Measurements from ENCODE around the gene ABCG4.
"Not testable (repeated sequence)": the region's sequence is repeated elsewhere in the genome, so short reads cannot be mapped to it uniquely, and the experiment has no call there.

ABCG4 gene

DNA sequence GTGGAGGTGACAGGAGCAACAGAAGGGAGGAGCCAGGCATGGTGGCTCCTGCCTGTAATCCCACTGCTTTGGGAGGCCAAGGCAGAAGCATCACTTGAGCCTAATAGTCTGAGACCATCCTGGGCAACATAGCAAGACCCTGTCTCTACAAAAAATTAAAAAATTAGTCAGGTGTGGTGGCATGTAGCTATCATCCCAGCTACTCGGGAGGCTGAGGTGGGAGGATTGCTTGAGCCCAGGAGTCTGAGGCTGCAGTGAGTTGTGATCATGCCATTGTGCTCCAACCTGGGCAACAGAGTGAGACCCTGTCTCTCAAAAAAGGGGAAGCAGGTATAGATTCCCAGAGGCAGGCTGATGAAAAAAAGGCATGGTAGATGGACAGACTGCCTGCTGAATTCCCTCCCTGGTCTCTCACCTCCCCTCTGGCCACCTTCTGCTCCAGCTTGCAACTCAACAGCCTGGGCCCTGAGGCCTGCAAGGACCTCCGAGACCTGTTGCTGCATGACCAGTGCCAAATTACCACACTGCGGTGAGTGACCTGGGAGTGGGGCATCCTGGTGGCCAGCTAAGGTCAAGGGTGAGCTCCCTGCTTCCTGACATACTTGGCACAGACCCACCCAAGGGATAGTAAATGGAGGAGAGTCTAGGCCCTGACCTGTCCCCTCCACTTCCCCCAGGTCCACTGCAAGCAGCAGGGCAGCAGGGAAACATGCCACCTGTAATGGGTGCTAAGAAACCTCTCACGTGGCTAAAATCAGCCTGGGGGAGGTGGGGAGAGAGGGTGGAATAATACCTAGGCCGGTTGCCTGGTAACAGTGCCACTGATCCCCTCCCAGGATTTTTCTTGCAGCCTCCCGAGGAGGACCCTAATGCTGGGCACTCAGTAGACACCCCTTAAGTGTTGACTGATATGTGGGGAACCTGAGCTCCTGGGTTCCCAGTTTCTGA, 32.2 kb downstream of the ABCG4 start:
- in situ Hi-C loops (cut with MboI; ENCODE audit: low sequenced_read_pairs) = no loop called here

GRCh38 chr11:119181677-119182412, 33.0 kb downstream of the ABCG4 start:
- in situ Hi-C loops (cut with MboI; ENCODE audit: low sequenced_read_pairs) = no loop called here

DNA sequence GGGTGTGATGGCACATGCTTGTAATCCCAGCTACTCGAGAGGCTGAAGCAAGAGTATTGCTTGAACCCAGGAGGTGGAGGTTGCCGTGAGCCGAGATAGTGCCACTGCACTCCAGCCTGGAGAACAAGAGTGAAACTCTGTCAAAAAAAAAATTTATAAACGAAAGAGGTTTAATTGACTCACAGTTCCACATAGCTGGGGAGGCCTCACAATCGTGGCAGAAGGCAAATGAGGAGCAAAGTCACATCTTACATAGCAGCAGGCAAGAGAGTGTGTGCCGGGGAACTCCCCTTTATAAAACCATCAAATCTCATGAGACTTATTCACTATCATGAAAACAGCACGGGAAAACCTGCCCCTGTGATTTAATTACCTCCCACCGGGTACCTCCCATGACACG, 35.5 kb downstream of the ABCG4 start:
- in situ Hi-C loops (cut with MboI; ENCODE audit: low sequenced_read_pairs) = not testable (repeated sequence)

DNA sequence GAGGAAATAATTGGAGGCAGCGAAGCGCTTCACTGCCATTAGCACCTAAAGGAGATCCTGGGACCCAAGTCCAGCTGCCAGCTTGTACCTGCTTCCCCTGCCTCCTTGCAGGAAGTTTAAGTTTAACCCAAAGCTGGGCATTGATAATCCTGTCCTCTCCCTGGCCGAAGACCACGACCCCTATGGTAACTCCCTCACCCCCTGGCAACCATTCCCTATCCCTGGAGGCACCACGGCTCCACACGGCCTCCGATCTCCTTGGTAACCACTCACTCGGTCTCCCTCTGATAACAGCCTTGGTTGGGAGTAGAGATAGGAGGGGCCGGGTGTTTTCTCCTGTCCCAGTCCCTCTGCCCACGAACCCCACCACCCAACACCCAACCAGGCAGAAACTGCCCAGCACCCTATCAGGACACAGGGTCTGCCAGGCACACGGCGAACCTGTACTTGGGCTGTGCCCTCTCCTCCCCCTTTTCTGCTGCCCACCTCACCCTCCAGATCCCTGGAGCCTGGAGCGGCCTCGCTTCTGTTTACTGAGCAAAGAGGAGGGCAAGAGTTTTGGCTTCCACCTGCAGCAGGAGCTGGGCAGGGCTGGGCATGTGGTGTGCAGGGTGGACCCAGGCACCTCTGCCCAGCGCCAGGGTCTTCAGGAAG, 37.3 kb downstream of the ABCG4 start:
- in situ Hi-C loops (cut with MboI; ENCODE audit: low sequenced_read_pairs) = no loop called here

GRCh38 chr11:119187123-119187892, 38.5 kb downstream of the ABCG4 start:
- in situ Hi-C loops (cut with MboI; ENCODE audit: low sequenced_read_pairs) = no loop called here

DNA sequence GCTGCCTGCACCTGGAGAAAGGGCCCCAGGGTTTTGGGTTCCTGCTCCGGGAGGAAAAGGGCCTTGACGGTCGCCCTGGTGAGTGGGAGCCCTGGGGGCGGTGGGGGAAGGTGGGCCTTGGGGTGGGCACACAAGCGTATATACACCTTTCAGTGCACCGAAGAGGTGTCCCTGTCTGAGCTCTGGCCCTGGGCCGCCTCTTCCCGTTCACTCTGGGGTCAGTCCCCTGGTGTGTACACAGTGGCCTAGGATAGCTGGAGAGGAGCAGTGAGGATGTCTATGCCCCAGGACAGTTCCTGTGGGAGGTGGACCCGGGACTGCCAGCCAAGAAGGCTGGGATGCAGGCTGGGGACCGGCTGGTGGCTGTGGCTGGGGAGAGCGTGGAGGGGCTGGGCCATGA, 39.2 kb downstream of the ABCG4 start:
- in situ Hi-C loops (cut with MboI; ENCODE audit: low sequenced_read_pairs) = no loop called here

GRCh38 chr11:119188887-119189286, 40.0 kb downstream of the ABCG4 start:
- in situ Hi-C loops (cut with MboI; ENCODE audit: low sequenced_read_pairs) = no loop called here

GRCh38 chr11:119189393-119189792, 40.5 kb downstream of the ABCG4 start:
- in situ Hi-C loops (cut with MboI; ENCODE audit: low sequenced_read_pairs) = no loop called here

DNA sequence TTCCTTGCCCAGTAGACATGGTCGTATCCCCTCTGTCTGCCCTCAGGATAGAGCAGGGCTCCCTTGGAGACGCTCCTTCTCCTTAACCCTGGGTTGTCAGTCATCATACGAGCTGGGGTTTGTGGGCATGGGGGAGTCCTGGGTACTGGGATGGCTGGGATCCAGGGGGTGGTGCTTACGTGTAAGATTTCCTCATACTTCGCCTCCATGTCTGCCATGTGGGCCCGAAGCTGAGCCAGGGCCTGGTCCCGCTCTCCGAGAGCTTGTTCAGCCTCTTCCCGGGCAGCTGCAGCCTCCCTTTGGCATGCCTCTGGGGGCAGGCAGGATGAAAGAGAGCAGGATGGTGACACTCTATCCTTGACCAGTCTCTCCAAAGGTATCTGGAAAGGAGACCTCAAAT, 41.7 kb downstream of the ABCG4 start:
- in situ Hi-C loops (cut with MboI; ENCODE audit: low sequenced_read_pairs) = no loop called here

DNA sequence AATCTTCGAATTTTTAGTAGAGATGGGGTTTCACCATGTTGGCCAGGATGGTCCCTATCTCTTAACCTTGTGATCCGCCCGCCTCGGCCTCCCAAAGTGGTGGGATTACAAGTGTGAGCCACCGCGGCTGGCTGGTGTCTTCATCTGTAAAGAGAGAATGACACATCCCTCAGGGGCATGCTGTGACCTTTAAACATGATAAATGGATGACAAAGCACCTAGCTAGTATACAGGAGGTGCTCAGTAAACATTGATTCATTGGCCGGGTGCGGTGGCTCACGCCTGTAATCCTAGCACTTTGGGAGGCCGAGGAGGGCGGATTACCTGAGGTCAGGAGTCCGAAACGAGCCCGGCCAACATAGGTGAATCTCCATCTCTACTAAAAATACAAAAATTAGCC, 42.4 kb downstream of the ABCG4 start:
- in situ Hi-C loops (cut with MboI; ENCODE audit: low sequenced_read_pairs) = not testable (repeated sequence)

DNA sequence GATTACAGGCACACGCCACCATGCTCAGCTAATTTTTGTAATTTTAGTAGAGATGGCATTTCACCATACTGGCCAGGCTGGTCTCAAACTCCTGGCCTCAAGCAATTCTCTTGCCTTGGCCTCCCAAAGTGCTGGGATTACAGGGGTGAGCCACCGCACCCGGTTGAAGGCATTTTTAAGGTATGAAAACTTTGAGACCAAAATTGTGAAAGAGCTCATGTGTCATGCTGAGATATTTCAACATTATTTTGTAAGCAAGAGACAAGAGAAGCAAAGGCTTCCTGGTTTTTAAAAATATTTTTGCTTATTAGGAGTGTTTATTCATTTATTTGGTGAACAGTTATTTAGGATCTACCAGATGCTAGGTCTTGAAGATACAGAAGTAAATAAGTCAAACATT, 43.3 kb downstream of the ABCG4 start:
- in situ Hi-C loops (cut with MboI; ENCODE audit: low sequenced_read_pairs) = no loop called here

- in situ Hi-C loops (cut with MboI; ENCODE audit: low sequenced_read_pairs) = no loop called here
Observed at GRCh38 chr11:119193001-119193400, 44.1 kb downstream of the ABCG4 start.

- in situ Hi-C loops (cut with MboI; ENCODE audit: low sequenced_read_pairs) = no loop called here
Observed at GRCh38 chr11:119193626-119194025, 44.8 kb downstream of the ABCG4 start.

DNA sequence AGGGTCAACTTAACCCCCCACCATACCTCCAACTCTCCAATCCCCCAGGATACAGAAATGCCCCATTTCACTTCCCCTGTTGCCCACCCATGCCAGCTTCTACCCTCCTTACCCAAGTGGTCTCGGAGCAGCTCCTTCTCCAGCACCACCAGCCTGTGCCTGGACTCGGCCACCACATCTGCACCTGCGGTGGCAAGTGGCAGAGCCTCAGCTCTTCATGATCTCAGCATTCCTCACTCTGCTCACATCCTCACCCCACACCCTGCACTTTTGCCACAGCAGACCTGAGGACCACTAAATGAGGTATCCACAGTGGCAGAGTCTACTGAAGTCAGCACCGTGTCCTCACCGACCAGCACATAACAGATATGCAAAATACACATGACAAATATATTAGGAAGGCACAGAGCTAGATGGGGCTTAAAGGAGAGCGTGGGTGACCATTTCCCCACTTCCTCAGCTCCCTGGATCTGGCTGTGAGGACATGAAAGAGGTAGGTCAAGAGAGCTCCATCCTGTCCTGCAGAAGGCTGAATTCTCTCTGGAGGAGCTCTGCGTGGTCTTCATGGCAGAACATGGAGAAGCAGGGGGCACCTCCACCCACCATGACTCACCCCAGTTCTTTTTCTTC, 46.1 kb downstream of the ABCG4 start:
- in situ Hi-C loops (cut with MboI; ENCODE audit: low sequenced_read_pairs) = no loop called here

DNA sequence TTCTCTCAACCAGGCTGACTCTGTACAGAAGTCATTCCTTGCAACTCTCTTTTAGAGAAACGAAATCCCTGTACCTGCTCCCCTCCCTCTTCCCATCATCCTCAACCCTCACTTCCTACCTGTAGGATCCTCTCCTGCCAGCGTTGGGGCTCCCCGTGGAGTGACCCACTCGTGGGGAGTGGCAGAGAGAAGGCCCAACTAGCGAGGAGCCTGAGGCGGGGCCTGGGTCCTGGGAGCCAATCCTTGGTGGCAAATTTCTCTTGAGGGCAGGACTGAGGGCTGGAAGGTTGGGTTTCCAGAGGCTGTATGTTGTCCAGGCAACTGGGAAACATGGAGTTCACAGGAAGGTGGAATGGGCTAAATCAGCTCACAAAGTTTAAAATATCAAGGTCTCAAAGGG, 46.8 kb downstream of the ABCG4 start:
- in situ Hi-C loops (cut with MboI; ENCODE audit: low sequenced_read_pairs) = no loop called here

GRCh38 chr11:119196833-119197483, 48.1 kb downstream of the ABCG4 start:
- in situ Hi-C loops (cut with MboI; ENCODE audit: low sequenced_read_pairs) = no loop called here

GRCh38 chr11:119198925-119199324, 50.1 kb downstream of the ABCG4 start:
- in situ Hi-C loops (cut with MboI; ENCODE audit: low sequenced_read_pairs) = no loop called here

- in situ Hi-C loops (cut with MboI; ENCODE audit: low sequenced_read_pairs) = not testable (repeated sequence)
Observed at GRCh38 chr11:119201236-119201635, 52.4 kb downstream of the ABCG4 start.

DNA sequence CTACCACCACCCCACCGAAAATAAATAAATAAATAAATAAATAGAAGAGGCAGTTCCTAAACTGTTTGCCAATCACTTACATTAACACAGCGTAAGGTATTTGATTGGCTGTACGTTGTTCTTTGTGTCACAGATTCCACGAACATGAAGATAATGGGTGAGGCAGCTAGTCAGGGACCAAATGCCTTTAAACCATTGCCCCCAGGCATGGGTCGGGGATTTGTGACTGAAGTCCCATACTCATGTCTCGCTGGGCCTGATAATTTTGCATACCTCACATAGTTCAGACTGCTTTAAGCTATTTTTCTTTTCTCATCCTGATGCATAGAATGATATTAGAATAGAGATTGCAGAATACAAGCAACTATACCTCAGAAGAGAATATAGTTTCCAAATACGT, 53.7 kb downstream of the ABCG4 start:
- in situ Hi-C loops (cut with MboI; ENCODE audit: low sequenced_read_pairs) = no loop called here

DNA sequence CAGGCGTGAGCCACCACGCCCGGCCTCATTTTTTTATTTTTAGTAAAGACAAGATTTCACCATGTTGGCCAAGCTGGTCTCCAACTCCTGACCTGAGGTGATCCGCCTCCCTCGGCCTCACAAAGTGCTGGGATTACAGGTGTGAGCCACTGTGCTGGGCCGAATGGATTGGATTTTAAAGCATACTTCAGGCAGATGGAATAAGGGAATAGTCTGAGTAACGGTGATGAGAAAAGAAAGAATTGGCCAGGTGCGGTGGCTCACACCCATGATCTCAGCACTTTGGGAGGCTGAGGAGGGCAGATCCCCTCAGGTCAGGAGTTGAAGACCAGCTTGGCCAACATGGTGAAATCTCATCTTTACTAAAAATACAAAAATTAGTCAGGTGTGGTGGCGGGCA, 55.2 kb downstream of the ABCG4 start:
- in situ Hi-C loops (cut with MboI; ENCODE audit: low sequenced_read_pairs) = no loop called here

All from HL-60/S4 treated with phorbol 12-myristate 13-acetate at 8.2 ng/mL for 4 days and 3 days (cell line).